GM21737 (cell line): ENCODE data around the gene CD244.
"Not testable (repeated sequence)": the region's sequence is repeated elsewhere in the genome, so short reads cannot be mapped to it uniquely, and the experiment has no call there.

Experiments
- ATAC-seq: cut with Tn5 transposase; IDR thresholded peaks from one replicate; pipeline ENCODE4 v1.9.1; 2021; ENCODE audit warnings: mild to moderate bottlenecking, moderate library complexity; ENCODE audit not compliant: unreplicated experiment

The CD244 gene

DNA sequence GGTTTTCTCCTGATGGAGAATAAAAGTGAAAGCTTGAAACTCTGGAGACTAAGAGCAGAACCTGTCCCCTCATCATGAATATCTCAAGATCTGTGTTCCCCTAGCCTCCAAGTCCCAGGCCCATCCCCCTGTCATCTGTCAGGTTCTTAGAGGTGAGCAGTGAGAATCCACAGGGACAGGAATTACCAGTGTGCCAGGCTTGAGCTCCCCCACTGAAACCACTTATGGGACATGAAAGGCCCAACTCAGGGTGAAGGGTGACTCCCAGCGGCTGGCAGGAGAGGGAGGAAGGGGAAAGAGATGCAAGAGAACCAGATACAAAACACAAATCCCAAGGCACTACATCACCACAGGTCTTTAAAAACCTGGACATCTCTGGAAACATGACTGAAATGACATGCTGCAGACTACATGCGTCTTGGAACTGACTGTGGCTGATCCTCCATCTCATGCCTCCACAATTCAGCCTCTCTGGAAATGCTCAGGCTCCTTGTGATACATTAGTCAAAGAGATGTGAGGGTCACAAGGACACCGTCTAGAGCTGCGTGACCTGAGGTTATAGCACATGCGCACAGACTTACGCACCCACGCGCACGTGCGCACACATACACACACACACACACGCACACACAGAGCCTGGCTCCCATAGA, 73.5 kb downstream of the CD244 start:
- ATAC-seq, result no peak

DNA sequence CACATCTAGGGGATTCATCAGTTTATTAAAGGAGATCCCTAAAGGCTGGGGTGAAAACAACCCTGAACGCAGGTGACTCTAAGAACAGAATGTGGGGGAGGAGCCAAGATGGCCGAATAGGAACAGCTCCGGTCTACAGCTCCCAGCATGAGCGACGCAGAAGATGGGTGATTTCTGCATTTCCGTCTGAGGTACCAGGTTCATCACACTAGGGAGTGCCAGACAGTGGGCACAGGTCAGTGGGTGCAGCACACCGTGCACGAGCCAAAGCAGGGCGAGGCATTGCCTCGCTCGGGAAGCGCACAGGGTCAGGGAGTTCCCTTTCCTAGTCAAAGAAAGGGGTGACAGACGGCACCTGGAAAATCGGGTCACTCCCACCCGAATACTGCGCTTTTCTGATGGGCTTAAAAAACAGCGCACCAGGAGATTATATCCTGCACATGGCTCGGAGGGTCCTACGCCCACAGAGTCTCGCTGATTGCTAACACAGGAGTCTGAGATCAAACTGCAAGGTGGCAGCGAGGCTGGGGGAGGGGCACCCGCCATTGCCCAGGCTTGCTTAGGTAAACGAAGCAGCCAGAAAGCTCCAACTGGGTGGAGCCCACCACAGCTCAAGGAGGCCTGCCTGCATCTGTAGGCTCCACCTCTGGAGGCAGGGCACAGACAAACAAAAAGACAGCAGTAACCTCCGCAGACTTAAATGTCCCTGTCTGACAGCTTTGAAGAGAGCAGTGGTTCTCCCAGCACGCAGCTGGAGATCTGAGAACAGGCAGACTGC, 79.5 kb downstream of the CD244 start:
- ATAC-seq, result not testable (repeated sequence)

- ATAC-seq, result peak; percentile 81
Measured at GRCh38 chr1:160781914-160782689, 80.6 kb downstream of the CD244 start.

DNA sequence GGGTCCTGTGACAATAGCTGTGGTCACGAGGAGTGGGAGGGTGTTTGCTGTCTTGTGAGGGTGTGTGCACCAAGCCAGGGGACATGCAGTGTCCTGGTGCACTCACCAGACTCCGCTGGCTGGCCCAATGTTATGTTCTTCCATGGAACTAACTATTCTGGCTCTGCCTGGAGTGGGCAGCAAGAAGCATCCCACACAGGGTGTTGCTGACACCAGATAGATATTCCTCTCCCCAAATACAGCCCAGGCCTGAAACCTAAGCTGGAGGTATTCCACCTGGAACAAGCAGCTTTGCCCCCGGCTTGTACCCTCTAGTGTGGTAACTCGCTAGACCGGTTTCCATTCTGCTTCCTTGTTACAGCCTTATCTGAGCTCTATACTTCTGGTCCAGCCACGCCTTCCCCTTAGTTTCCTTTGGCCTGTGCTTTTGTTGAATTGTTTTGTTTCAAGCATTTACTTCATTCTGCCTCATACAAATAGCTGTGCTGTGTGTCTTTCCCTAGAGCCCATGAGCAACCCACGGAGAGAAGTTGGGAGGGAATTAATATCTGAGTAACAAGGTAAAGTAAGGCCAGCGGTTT, 81.4 kb downstream of the CD244 start:
- no peak for ATAC-seq

DNA sequence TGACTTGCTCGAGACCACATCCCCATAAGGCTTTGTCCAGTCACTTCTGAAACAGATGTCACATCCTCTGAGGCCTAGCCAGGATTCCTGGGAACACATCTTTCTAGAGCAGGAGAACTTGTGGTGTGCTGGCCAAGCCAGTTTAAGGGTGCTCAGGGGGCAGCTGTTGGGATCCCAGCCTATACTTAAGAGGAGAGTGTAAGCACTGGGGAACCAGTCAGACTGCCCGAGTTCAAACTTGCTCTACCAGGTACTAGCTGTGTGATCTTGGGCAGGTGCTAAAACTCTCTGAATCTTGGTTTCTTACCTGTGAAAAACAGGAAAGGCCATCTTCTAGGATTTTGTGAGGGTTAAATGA, 82.3 kb downstream of the CD244 start:
- ATAC-seq, result no peak
